Stomach (tissue), 4 donors: Measurements from ENCODE around the gene PHF2.

Experiments
- POLR2A ChIP-seq, 4 donors: fragments of 450-650 bp; IDR thresholded peaks; one replicate each; pipeline ENCODE4 v1.6.1; 2016; ENCODE audit warnings: antibody characterized with exemption in 4 of 4, control low read depth in 2 of 4, mild to moderate bottlenecking in 1 of 4, moderate library complexity in 1 of 4
- TF ChIP-seq, protein P1 (sequence below), 7 experiments: fragments of 450-650 bp in 4 of 7; fragments of 200-600 bp in 3 of 7; sonication (generic) in 3 of 7; IDR thresholded peaks; one replicate each; pipeline ENCODE4 v1.5.1; 2016 to 2019; ENCODE audit warnings: antibody characterized with exemption in 7 of 7, control low read depth in 2 of 7, mild to moderate bottlenecking in 1 of 7

- TF ChIP-seq POLR2A (IDR thresholded peaks at IDR 0.05), result no peak
- TF ChIP-seq, protein P1, sequence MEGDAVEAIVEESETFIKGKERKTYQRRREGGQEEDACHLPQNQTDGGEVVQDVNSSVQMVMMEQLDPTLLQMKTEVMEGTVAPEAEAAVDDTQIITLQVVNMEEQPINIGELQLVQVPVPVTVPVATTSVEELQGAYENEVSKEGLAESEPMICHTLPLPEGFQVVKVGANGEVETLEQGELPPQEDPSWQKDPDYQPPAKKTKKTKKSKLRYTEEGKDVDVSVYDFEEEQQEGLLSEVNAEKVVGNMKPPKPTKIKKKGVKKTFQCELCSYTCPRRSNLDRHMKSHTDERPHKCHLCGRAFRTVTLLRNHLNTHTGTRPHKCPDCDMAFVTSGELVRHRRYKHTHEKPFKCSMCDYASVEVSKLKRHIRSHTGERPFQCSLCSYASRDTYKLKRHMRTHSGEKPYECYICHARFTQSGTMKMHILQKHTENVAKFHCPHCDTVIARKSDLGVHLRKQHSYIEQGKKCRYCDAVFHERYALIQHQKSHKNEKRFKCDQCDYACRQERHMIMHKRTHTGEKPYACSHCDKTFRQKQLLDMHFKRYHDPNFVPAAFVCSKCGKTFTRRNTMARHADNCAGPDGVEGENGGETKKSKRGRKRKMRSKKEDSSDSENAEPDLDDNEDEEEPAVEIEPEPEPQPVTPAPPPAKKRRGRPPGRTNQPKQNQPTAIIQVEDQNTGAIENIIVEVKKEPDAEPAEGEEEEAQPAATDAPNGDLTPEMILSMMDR (IDR thresholded peaks at IDR 0.05), result no peak
These were observed 557 bp upstream of the PHF2 start for GRCh38 chr9:93575796-93576257.
